OCI-LY3 (cell line): ENCODE data around the gene ELOF1.

Experiments
- H2AFZ ChIP-seq: fragments of 200-600, 300-600 bp; shearing (Covaris generic); 2 replicates; pipeline ENCODE4 v1.6.0; 2014; ENCODE audit warnings: antibody characterized with exemption, low read depth, low read length
- H3K27ac ChIP-seq: fragments of 200-600, 300-600 bp; sonication (generic); 2 replicates; pipeline ENCODE4 v1.5.1; 2014; ENCODE audit warnings: mild to moderate bottlenecking, low read length, moderate library complexity, mixed read lengths
- H3K27me3 ChIP-seq: fragments of 200-600, 300-600 bp; sonication (generic); 2 replicates; pipeline ENCODE4 v1.6.1; 2014; ENCODE audit warnings: low read depth, low read length, mixed read lengths
- H3K36me3 ChIP-seq: fragments of 200-600, 300-600 bp; sonication (generic); replicated peaks from 2 replicates; pipeline ENCODE3; 2014; ENCODE audit warnings: low read depth, low read length, mixed read lengths
- H3K4me1 ChIP-seq: fragments of 300-600, 200-600 bp; sonication (generic); 2 replicates; pipeline ENCODE4 v1.6.1; 2014; ENCODE audit warnings: low read length, mixed read lengths
- H3K4me2 ChIP-seq: fragments of 200-600, 300-600 bp; sonication (generic); 2 replicates; pipeline ENCODE4 v1.6.1; 2014; ENCODE audit warnings: low read length, mixed read lengths
- H3K4me3 ChIP-seq: fragments of 300-600, 200-600 bp; sonication (generic); 2 replicates; pipeline ENCODE4 v1.5.1; 2014; ENCODE audit warnings: antibody characterized with exemption, mild to moderate bottlenecking, low read length, moderate library complexity
- H3K79me2 ChIP-seq: fragments of 300-600, 200-600 bp; shearing (Covaris generic); 2 replicates; pipeline ENCODE4 v1.6.1; 2014; ENCODE audit warnings: mild to moderate bottlenecking, low read length, mixed read lengths
- H3K9ac ChIP-seq: fragments of 300-600, 200-600 bp; shearing (Covaris generic); 2 replicates; pipeline ENCODE4 v1.6.0; 2014; ENCODE audit warnings: mild to moderate bottlenecking, low read length, moderate library complexity
- H3K9me3 ChIP-seq: fragments of 200-600, 300-600 bp; shearing (Covaris generic); 2 replicates; pipeline ENCODE4 v1.6.1; 2014; ENCODE audit warnings: low read length, mixed read lengths; ENCODE audit not compliant: insufficient read depth
- H4K20me1 ChIP-seq: fragments of 200-600, 300-600 bp; sonication (generic); 2 replicates; pipeline ENCODE4 v1.6.1; 2016; ENCODE audit warnings: low read length, mixed read lengths; ENCODE audit not compliant: insufficient read depth
- CTCF ChIP-seq: fragments of 200-600, 300-600 bp; sonication (generic); IDR thresholded peaks from 2 replicates; pipeline ENCODE4 v1.5.1; 2014; ENCODE audit warnings: antibody characterized with exemption, low read length, low read depth
- EZH2phosphoT487 ChIP-seq: fragments of 200-600 bp; shearing (Covaris generic); IDR thresholded peaks from 2 replicates; pipeline ENCODE4 v1.6.1; 2018; ENCODE audit warnings: antibody characterized with exemption, mixed run types, low read depth

Gene ELOF1

GRCh38 chr19:11505032-11505503 lies 54.0 kb downstream of the ELOF1 start:
- H3K79me2 ChIP-seq, result peaks cover 9% of the 10 kb centered on the region; the same call in 1 of the 2 replicates
- no peaks in the 10 kb centered on the region for H3K27me3 ChIP-seq
- H3K4me3 ChIP-seq, result peak overlapping the region; percentile 79
- no peaks in the 10 kb centered on the region for H3K36me3 ChIP-seq
- no peak for TF ChIP-seq EZH2phosphoT487
- TF ChIP-seq CTCF, result no peak
- no peaks in the 10 kb centered on the region for H3K9me3 ChIP-seq
- H3K4me1 ChIP-seq, result peaks cover 17% of the 10 kb centered on the region
- H3K27ac ChIP-seq, result peak overlapping the region; percentile 62
- H4K20me1 ChIP-seq, result no peaks in the 10 kb centered on the region
- peak overlapping the region; percentile 62; the same call in 1 of the 2 replicates for H2AFZ ChIP-seq
- peak overlapping the region; percentile 79 for H3K9ac ChIP-seq
- H3K4me2 ChIP-seq, result peak overlapping the region; percentile 88

GRCh38 chr19:11504502-11505031 lies 54.5 kb downstream of the ELOF1 start:
- H3K79me2 ChIP-seq, result peaks cover 9% of the 10 kb centered on the region; the same call in 1 of the 2 replicates
- H3K4me3 ChIP-seq, result peak overlapping the region; percentile 79
- H3K36me3 ChIP-seq, result no peaks in the 10 kb centered on the region
- H3K4me1 ChIP-seq, result peaks cover 17% of the 10 kb centered on the region
- no peaks in the 10 kb centered on the region for H4K20me1 ChIP-seq
- H3K27ac ChIP-seq, result 0 out of 2 replicates have a peak overlapping the region, but pooled peaks have one; percentile 9
- H3K27me3 ChIP-seq, result no peaks in the 10 kb centered on the region
- H2AFZ ChIP-seq, result no peak overlapping the region
- H3K4me2 ChIP-seq, result peak overlapping the region; percentile 88
- H3K9me3 ChIP-seq, result no peaks in the 10 kb centered on the region
- TF ChIP-seq CTCF (no peak), EZH2phosphoT487 (no peak)
- H3K9ac ChIP-seq, result peak overlapping the region; percentile 58
